Chondrocyte (in vitro differentiated cells): ENCODE data around the gene FETUB. TPM values are rescaled to one million over a fixed set of nuclear protein-coding genes. Genes with fewer than 3 reads are reported as not detected.

ENCODE experiments used
- DNase-seq: peaks from one replicate; pipeline ENCODE4 v3.0.0; 2021; ENCODE audit warnings: mixed read lengths, low spot score
- H3K27ac Mint-ChIP-seq: one replicate; pipeline ENCODE4 v1.8.0; 2021; ENCODE audit warnings: mild to moderate bottlenecking, moderate library complexity, mixed read lengths; ENCODE audit not compliant: unreplicated experiment
- H3K27me3 Mint-ChIP-seq: 2 replicates; pipeline ENCODE4 v1.8.0; 2021; ENCODE audit warnings: low read depth, mixed read lengths
- H3K36me3 Mint-ChIP-seq: 2 replicates; pipeline ENCODE4 v1.8.0; 2021; ENCODE audit warnings: low read depth, mixed read lengths
- H3K4me1 Mint-ChIP-seq: 2 replicates; pipeline ENCODE4 v1.8.0; 2021; ENCODE audit warnings: low read depth, mild to moderate bottlenecking, mixed read lengths
- H3K4me3 Mint-ChIP-seq: one replicate; pipeline ENCODE4 v1.8.0; 2021; ENCODE audit warnings: mild to moderate bottlenecking, moderate library complexity, mixed read lengths; ENCODE audit not compliant: unreplicated experiment
- H3K9me3 Mint-ChIP-seq: 2 replicates; pipeline ENCODE4 v1.8.0; 2021; ENCODE audit warnings: low read depth, mixed read lengths
- total RNA-seq: library from RNA; stranded (reverse); gene quantifications from 3 replicates; pipeline ENCODE4 v1.2.1, GENCODE V29; 2021
- TF ChIP-seq, protein P1 (sequence below): fragments of 200-600 bp; sonication (generic); IDR thresholded peaks from 2 replicates; pipeline ENCODE4 v1.5.0; 2021; ENCODE audit warnings: antibody characterized with exemption, mild to moderate bottlenecking, moderate library complexity

The FETUB gene
- total RNA-seq, 1 donor from 2014 or later = not detected

DNA sequence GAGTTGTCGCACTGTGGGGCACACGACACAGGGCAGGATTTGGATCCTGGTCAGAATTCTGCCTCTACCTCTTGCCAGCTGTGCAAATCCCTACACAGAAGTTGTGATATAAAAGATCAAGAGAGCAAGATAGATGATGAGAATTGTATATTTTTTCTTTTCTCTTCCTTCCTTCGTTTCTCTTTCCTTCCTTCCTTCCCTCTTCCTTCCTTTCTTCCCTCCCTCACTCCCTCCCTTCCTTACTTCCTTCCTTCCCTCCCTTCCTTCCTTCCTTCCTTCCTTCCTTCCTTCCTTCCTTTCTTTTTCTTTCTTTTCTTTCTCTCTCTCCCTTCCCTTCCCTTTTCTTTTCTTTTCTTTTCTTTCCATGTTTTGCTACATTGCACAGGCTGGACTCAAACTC is 39.3 kb upstream of the FETUB start:
- H3K36me3 Mint-ChIP-seq = no peaks in the 10 kb centered on the region

DNA sequence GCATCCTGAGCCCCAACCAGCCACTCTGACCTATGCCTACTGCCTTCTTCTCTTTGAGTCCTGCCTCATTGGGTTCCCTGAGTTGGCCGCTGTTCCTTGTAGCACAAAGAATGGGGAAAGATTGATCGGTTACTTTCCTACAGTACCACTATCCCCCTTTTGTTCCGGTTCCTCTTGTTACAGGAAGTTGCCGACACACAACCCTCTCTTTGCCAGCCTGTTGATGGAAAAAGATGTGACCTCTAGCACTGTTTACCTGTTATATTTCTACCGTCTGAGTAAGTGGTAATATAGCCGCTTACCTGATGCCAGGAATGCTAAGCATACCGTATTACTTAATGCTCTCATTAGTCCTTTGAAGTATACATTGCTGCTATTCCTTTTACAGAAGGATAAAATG is 37.0 kb upstream of the FETUB start:
- peaks cover 5% of the 10 kb centered on the region for H3K4me1 Mint-ChIP-seq
- no peak overlapping the region for H3K27ac Mint-ChIP-seq
- H3K9me3 Mint-ChIP-seq = no peaks in the 10 kb centered on the region
- no peak overlapping the region for H3K4me3 Mint-ChIP-seq
- peaks cover 14% of the 10 kb centered on the region for H3K27me3 Mint-ChIP-seq
- TF ChIP-seq, protein P1, sequence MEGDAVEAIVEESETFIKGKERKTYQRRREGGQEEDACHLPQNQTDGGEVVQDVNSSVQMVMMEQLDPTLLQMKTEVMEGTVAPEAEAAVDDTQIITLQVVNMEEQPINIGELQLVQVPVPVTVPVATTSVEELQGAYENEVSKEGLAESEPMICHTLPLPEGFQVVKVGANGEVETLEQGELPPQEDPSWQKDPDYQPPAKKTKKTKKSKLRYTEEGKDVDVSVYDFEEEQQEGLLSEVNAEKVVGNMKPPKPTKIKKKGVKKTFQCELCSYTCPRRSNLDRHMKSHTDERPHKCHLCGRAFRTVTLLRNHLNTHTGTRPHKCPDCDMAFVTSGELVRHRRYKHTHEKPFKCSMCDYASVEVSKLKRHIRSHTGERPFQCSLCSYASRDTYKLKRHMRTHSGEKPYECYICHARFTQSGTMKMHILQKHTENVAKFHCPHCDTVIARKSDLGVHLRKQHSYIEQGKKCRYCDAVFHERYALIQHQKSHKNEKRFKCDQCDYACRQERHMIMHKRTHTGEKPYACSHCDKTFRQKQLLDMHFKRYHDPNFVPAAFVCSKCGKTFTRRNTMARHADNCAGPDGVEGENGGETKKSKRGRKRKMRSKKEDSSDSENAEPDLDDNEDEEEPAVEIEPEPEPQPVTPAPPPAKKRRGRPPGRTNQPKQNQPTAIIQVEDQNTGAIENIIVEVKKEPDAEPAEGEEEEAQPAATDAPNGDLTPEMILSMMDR = no peak
- no peaks in the 10 kb centered on the region for H3K36me3 Mint-ChIP-seq
- no peak for DNase-seq

More for the DNA sequence above, 39.3 kb upstream of the FETUB start:
- Mint-ChIP-seq H3K27me3 (peaks cover 14% of the 10 kb centered on the region), H3K4me3 (no peak overlapping the region), H3K4me1 (peaks cover 10% of the 10 kb centered on the region), H3K27ac (no peak overlapping the region), H3K9me3 (no peaks in the 10 kb centered on the region)
- TF ChIP-seq, protein P1 = no peak
- DNase-seq = no peak

DNA sequence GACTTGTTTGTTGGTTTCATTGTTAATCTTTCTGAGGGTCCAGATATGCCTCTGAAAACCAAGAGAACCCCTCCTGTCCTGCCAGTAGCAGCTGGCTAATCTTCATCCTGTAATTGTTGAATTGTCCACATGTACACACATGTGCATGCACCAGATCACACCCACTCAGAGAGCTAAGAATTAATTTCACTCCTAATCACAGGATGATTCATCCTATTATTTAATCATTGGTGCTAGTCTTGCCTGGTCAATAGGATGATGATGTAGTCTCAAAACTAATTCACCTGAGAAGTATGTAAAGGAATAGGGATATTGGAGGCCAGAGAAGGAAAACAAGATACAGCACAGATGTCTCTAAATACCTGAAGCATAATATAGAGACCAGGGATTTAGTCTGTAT is 35.1 kb upstream of the FETUB start:
- Mint-ChIP-seq H3K27me3 (peaks cover 14% of the 10 kb centered on the region), H3K4me3 (no peak overlapping the region), H3K4me1 (no peaks in the 10 kb centered on the region), H3K27ac (no peak overlapping the region), H3K36me3 (no peaks in the 10 kb centered on the region), H3K9me3 (no peaks in the 10 kb centered on the region)
- no peak for DNase-seq
- TF ChIP-seq, protein P1 = no peak

DNA sequence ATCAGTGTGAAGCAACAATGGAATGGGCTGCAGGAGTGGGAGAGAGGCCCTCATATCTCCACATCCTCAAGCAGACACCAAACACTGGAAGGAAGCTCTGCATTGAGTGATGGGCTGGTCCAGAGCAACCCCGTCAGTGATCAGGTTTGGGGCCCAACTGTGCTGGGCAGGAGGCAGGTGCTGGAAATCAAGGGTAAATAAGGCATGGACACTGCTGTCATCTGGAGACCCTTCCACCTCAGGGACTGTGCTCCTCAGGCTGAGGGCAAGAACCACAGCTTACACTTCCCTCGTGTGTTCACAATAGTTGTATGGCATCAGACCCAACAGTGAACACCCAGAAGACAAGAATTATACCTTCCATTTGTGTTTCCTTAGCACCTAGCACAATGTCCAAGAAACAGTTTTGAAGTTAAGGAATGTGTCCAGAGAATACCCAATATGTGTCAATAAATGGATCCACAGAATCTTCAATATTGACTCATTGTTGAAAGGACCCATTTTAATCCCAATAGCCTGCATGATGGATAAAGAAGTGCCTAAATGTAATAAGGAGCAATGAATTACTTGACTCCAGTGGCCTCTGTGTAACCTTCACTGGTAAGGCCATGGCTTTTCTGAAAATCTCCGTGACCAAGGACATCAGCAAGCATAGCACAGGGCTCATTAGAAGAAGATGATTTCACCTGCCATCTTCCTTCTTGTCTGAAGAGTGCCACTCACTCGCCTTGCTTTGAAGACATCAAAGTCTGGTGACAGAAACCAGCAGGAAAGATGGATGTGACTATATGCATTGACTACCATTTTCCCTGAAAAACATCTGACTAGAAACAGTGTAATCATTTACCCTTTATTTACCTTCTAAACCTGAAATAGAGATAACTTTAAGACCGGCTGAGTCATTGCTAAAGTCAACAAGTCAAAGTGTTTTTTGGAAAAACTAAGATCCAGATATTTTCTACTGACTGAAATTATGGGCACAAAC is 34.3 kb upstream of the FETUB start:
- Mint-ChIP-seq H3K4me3 (no peak overlapping the region), H3K4me1 (no peaks in the 10 kb centered on the region), H3K36me3 (no peaks in the 10 kb centered on the region), H3K27me3 (peaks cover 14% of the 10 kb centered on the region), H3K9me3 (no peaks in the 10 kb centered on the region), H3K27ac (no peak overlapping the region)
- TF ChIP-seq, protein P1 = no peak
- DNase-seq = no peak

DNA sequence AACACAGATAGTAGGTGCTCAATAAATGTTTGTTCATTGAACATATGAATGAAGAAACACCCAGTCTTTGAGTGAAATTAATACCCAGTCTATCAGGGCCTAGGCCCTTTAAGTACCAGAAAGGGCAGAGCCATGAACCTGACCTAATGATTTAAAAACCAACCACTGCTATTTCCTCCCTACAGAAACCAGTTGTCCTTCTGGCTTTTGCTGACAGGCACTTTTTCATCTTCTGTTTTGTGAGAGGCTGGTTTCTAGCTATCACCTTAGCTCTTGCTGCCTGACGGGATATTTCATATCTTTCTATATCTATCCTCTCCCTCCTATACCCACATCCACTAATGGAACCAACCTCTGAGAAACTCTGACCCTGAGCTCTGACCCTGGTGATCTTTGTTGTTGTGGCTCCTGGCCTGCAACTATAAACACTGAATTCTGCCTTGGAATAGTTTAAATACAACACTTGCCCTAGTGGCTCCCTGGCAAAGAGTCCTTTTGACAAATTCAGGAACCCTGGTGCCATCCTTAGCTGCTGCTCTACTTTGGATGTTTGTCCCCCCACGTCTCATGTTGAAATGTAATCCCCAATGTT is 31.5 kb upstream of the FETUB start:
- no peaks in the 10 kb centered on the region for H3K9me3 Mint-ChIP-seq
- peaks cover 7% of the 10 kb centered on the region for H3K4me1 Mint-ChIP-seq
- H3K4me3 Mint-ChIP-seq = no peak overlapping the region
- TF ChIP-seq, protein P1 = no peak
- DNase-seq = no peak
- H3K27ac Mint-ChIP-seq = no peak overlapping the region
- peaks cover 17% of the 10 kb centered on the region for H3K27me3 Mint-ChIP-seq
- no peaks in the 10 kb centered on the region for H3K36me3 Mint-ChIP-seq
